Mesodermal cell (in vitro differentiated cells): ENCODE data around the gene PLA2G4A.

Experiments used
- H3K27ac ChIP-seq: 2 replicates; pipeline ENCODE4 v1.7.0; 2013; ENCODE audit warnings: mild to moderate bottlenecking, low read depth, low read length, moderate library complexity; ENCODE audit not compliant: severe bottlenecking
- H3K36me3 ChIP-seq: 2 replicates; pipeline ENCODE4 v1.7.1; 2013; ENCODE audit warnings: mild to moderate bottlenecking, low read length, moderate library complexity; ENCODE audit not compliant: control insufficient read depth, insufficient read depth
- H3K4me1 ChIP-seq: one replicate; pipeline ENCODE4 v1.7.1; 2013; ENCODE audit warnings: mild to moderate bottlenecking, low read length; ENCODE audit not compliant: insufficient read depth, control insufficient read depth, poor library complexity, severe bottlenecking
- H3K4me3 ChIP-seq: 2 replicates; pipeline ENCODE4 v1.7.0; 2013; ENCODE audit warnings: low read length, control low read depth, mild to moderate bottlenecking; ENCODE audit not compliant: insufficient read depth, poor library complexity, severe bottlenecking; ENCODE audit errors: extremely low read depth
- H3K9me3 ChIP-seq: 2 replicates; pipeline ENCODE4 v1.7.1; 2013; ENCODE audit warnings: mild to moderate bottlenecking, low read length, moderate library complexity; ENCODE audit not compliant: control insufficient read depth
- WGBS, 2 experiments: methylation state at CpG; one replicate each; pipeline ENCODE4 v1.1.5; 2013; ENCODE audit warnings: missing lambda C conversion rate in 2 of 2; ENCODE audit not compliant: insufficient coverage in 2 of 2; 5-methylcytosine and 5-hydroxymethylcytosine counted together

Gene PLA2G4A

GRCh38 chr1:186831168-186831567 is 2.4 kb downstream of the PLA2G4A start:
- Histone ChIP-seq H3K27ac (no peak overlapping the region), H3K9me3 (no peaks in the 10 kb centered on the region), H3K36me3 (no peaks in the 10 kb centered on the region), H3K4me1 (no peaks in the 10 kb centered on the region), H3K4me3 (no peak overlapping the region)
- WGBS, 2 experiments, result no CpG with 5 or more reads among the region's 2 CpGs

GRCh38 chr1:186834399-186834958 is 5.7 kb downstream of the PLA2G4A start:
- WGBS, 2 experiments, result no CpG with 5 or more reads among the region's 4 CpGs

GRCh38 chr1:186835448-186835847 is 6.7 kb downstream of the PLA2G4A start:
- no peaks in the 10 kb centered on the region for H3K4me1 ChIP-seq
- no CpG with 5 or more reads among the region's 3 CpGs for WGBS, 2 experiments
- no peaks in the 10 kb centered on the region for H3K36me3 ChIP-seq
- H3K9me3 ChIP-seq, result no peaks in the 10 kb centered on the region
- no peak overlapping the region for H3K27ac ChIP-seq
- H3K4me3 ChIP-seq, result no peak overlapping the region

More at GRCh38 chr1:186834399-186834958, 5.7 kb downstream of the PLA2G4A start:
- H3K9me3 ChIP-seq, result no peaks in the 10 kb centered on the region
- H3K36me3 ChIP-seq, result no peaks in the 10 kb centered on the region
- H3K4me1 ChIP-seq, result no peaks in the 10 kb centered on the region
- H3K27ac ChIP-seq, result no peak overlapping the region
- no peak overlapping the region for H3K4me3 ChIP-seq

- Histone ChIP-seq H3K9me3 (no peaks in the 10 kb centered on the region), H3K4me1 (no peaks in the 10 kb centered on the region), H3K27ac (no peak overlapping the region), H3K36me3 (no peaks in the 10 kb centered on the region), H3K4me3 (no peak overlapping the region)
- WGBS, 2 experiments, result 89 to 93% methylated on average over 3 to 4 of the region's 4 CpGs
Observed at GRCh38 chr1:186837806-186838205, 9.1 kb downstream of the PLA2G4A start.

GRCh38 chr1:186838380-186839040 is 9.8 kb downstream of the PLA2G4A start:
- Histone ChIP-seq H3K9me3 (no peaks in the 10 kb centered on the region), H3K4me3 (no peak overlapping the region), H3K27ac (no peak overlapping the region), H3K36me3 (no peaks in the 10 kb centered on the region), H3K4me1 (no peaks in the 10 kb centered on the region)
- WGBS, 2 experiments, result 100% methylated on average over 1 of the region's 2 CpGs; no CpG with 5 or more reads in 1 of the 2 experiments

- no peaks in the 10 kb centered on the region for H3K9me3 ChIP-seq
- no peak overlapping the region for H3K27ac ChIP-seq
- H3K4me3 ChIP-seq, result no peak overlapping the region
- WGBS, 2 experiments, result no CpG with 5 or more reads among the region's 2 CpGs
- no peaks in the 10 kb centered on the region for H3K36me3 ChIP-seq
- H3K4me1 ChIP-seq, result no peaks in the 10 kb centered on the region
Observed at GRCh38 chr1:186839041-186839400, 10.3 kb downstream of the PLA2G4A start.

- Histone ChIP-seq H3K27ac (no peak overlapping the region), H3K4me3 (no peak overlapping the region), H3K36me3 (no peaks in the 10 kb centered on the region), H3K9me3 (no peaks in the 10 kb centered on the region), H3K4me1 (no peaks in the 10 kb centered on the region)
- WGBS, 2 experiments, result 93 to 100% methylated on average over 2 of the region's 3 CpGs
Observed at GRCh38 chr1:186841599-186841998, 12.8 kb downstream of the PLA2G4A start.

GRCh38 chr1:186842547-186842946 is 13.8 kb downstream of the PLA2G4A start:
- Histone ChIP-seq H3K27ac (no peak overlapping the region), H3K9me3 (no peaks in the 10 kb centered on the region), H3K4me3 (no peak overlapping the region), H3K36me3 (no peaks in the 10 kb centered on the region), H3K4me1 (no peaks in the 10 kb centered on the region)
- 87 to 91% methylated on average over 3 to 4 of the region's 4 CpGs for WGBS, 2 experiments

- Histone ChIP-seq H3K36me3 (no peaks in the 10 kb centered on the region), H3K9me3 (no peaks in the 10 kb centered on the region), H3K4me1 (no peaks in the 10 kb centered on the region), H3K4me3 (no peak overlapping the region), H3K27ac (no peak overlapping the region)
- WGBS, 2 experiments, result 80 to 92% methylated on average over 1 to 2 of the region's 2 CpGs
Observed at GRCh38 chr1:186843226-186843625, 14.5 kb downstream of the PLA2G4A start.

GRCh38 chr1:186843931-186844330 is 15.2 kb downstream of the PLA2G4A start:
- H3K4me1 ChIP-seq, result peaks cover 4% of the 10 kb centered on the region
- WGBS, 2 experiments, result no CpG with 5 or more reads among the region's 2 CpGs
- H3K4me3 ChIP-seq, result no peak overlapping the region
- H3K9me3 ChIP-seq, result no peaks in the 10 kb centered on the region
- no peak overlapping the region for H3K27ac ChIP-seq
- H3K36me3 ChIP-seq, result no peaks in the 10 kb centered on the region

- Histone ChIP-seq H3K9me3 (no peaks in the 10 kb centered on the region), H3K4me1 (peaks cover 6% of the 10 kb centered on the region), H3K27ac (no peak overlapping the region), H3K36me3 (no peaks in the 10 kb centered on the region), H3K4me3 (no peak overlapping the region)
- 50 to 70% methylated on average over 1 of the region's 3 CpGs for WGBS, 2 experiments
Observed at GRCh38 chr1:186845576-186846210, 16.9 kb downstream of the PLA2G4A start.
